SJCRH30 (cell line): ENCODE measurements around the gene KLF6. TPM values are rescaled to one million over a fixed set of nuclear protein-coding genes. Genes with fewer than 3 reads are reported as not detected.

Experiments
- DNase-seq, 2 experiments: peaks; one replicate each; pipeline ENCODE4 v3.0.0-alpha.2; 2015 to 2020
- H3K27ac ChIP-seq: fragments of 250-450 bp; sonication (Bioruptor Pico); 2 replicates; pipeline ENCODE4 v1.5.1; 2020; ENCODE audit warnings: mild to moderate bottlenecking, moderate library complexity
- H3K27me3 ChIP-seq: fragments of 250-450 bp; sonication (Bioruptor Pico); 2 replicates; pipeline ENCODE4 v1.5.1; 2020; ENCODE audit warnings: mild to moderate bottlenecking, moderate library complexity
- H3K36me3 ChIP-seq: fragments of 250-450 bp; sonication (Bioruptor Pico); 2 replicates; pipeline ENCODE4 v1.5.1; 2020; ENCODE audit warnings: mild to moderate bottlenecking, moderate library complexity
- H3K4me1 ChIP-seq: fragments of 250-450 bp; sonication (Bioruptor Pico); 2 replicates; pipeline ENCODE4 v1.5.1; 2020; ENCODE audit warnings: mild to moderate bottlenecking, moderate library complexity
- H3K4me3 ChIP-seq: fragments of 250-450 bp; sonication (Bioruptor Pico); 2 replicates; pipeline ENCODE4 v1.5.1; 2020; ENCODE audit warnings: mild to moderate bottlenecking, moderate library complexity
- H3K9me3 ChIP-seq: fragments of 250-450 bp; sonication (Bioruptor Pico); replicated peaks from 2 replicates; pipeline ENCODE4 v1.5.1; 2020; ENCODE audit warnings: mild to moderate bottlenecking, moderate library complexity
- total RNA-seq: library from RNA; depleted of rRNA; stranded (reverse); fragments of >200 nt; shearing (Covaris generic); gene quantifications from 2 replicates; pipeline ENCODE4 v1.2.3, GENCODE V29; 2014

The KLF6 gene
- total RNA-seq, 1 experiment from 2014 or later: 8.1 TPM

DNA sequence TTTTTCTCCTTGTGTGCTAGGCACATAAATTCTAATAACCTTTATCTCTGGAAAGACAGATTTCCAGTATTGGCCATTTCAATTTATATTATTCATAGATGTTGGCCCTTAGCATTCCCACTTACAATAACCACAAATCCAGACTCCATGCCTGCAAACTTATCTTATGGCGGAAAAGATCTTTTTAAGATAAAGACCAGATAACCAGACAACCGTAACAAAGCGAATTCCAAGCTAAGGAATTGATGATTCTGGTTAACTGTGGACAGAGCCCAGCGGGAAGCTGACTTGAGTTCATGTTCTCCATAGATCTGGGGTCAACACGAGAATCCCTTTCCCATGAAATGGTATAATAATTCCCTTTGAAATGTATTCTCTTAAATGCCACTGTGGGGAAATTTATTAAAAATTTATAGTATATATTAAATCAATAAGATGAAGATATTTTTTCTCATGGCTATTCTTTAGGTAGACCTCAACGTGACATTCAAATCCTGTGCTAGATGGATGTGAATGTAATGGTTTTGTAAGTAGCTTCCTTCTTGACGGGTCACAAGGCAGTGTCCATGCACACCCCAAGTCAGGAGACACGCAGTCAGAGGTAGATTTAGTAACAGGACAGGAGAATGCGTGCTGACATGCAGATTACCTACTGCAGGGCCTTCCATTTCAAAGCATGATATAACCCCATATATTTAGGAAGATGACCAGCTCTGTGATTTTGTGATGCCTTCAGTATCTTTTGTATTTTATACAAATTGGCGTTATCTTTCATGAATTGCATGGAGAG is 37.7 kb upstream of the KLF6 start:
- Histone ChIP-seq H3K36me3 (no peaks in the 10 kb centered on the region), H3K4me1 (peaks cover 27% of the 10 kb centered on the region), H3K27ac (peak overlapping the region; percentile 32; the same call in 1 of the 2 replicates), H3K27me3 (no peaks in the 10 kb centered on the region), H3K4me3 (no peak overlapping the region), H3K9me3 (no peaks in the 10 kb centered on the region)
- DNase-seq: peak in 1 of 2 experiments; percentile 22

DNA sequence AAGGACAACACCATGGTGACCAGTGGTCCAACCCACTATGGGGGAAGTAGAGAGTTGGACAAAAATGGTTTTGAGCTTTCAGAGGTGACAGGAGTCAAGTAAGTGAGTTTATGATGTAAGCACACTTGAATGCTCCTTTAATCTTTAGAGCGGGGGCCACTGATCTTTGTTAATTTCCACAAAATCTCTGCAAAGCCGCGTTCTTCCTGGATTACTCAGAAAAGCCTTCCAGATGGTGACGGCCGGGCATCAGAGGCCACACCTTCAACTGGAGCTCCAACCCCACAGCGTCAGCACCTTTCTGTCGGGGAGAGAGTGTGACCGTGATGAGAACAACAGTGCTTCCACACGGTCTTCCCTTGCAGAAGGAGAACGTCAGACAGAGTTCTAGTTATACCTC is 35.2 kb upstream of the KLF6 start:
- Histone ChIP-seq H3K27me3 (no peaks in the 10 kb centered on the region), H3K4me3 (no peak overlapping the region), H3K36me3 (no peaks in the 10 kb centered on the region), H3K4me1 (peaks cover 22% of the 10 kb centered on the region), H3K27ac (no peak overlapping the region), H3K9me3 (no peaks in the 10 kb centered on the region)
- DNase-seq: no peak

DNA sequence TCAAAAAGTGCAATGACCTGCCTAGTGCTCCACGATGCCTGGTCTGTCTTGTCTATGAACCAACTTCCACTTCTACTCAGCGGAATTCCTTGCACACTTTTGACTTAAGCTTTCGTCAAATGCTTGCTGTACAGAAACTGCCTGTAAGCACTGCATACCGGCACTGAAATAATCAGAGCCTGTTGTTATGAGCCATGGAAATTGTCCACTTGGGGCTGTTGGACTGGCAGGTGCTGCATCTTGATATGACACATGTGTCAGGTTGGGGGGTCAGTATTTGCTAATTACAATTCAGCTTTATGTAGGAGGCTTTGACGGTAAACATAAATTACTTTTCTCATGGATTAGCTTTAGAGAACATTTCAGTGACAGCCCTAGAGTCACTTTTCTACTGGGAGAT is 32.0 kb upstream of the KLF6 start:
- no peak overlapping the region for H3K4me3 ChIP-seq
- no peak for DNase-seq
- no peaks in the 10 kb centered on the region for H3K4me1 ChIP-seq
- no peaks in the 10 kb centered on the region for H3K36me3 ChIP-seq
- no peaks in the 10 kb centered on the region for H3K27me3 ChIP-seq
- no peak overlapping the region for H3K27ac ChIP-seq
- no peaks in the 10 kb centered on the region for H3K9me3 ChIP-seq

DNA sequence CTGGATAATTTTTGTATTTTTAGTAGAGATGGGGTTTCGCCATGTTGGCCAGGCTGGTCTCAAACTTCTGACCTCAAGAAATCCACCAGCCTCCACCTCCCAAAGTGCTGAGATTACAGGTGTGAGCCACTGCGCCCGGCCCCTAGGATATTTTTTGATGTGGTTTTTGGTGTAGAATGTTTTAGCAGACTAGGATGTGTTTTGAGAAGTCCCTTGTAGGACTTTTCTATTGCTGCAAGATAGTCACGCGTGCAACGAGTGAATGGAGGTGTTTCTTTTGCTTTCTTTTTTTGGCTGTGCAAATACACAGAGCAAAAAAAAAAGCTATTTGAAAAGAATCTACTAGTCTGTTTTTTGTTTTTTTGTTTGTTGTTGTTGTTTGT is 29.8 kb upstream of the KLF6 start:
- no peaks in the 10 kb centered on the region for H3K9me3 ChIP-seq
- DNase-seq: no peak
- H3K4me1 ChIP-seq: peaks cover 9% of the 10 kb centered on the region
- H3K36me3 ChIP-seq: no peaks in the 10 kb centered on the region
- no peak overlapping the region for H3K4me3 ChIP-seq
- no peaks in the 10 kb centered on the region for H3K27me3 ChIP-seq
- no peak overlapping the region for H3K27ac ChIP-seq

DNA sequence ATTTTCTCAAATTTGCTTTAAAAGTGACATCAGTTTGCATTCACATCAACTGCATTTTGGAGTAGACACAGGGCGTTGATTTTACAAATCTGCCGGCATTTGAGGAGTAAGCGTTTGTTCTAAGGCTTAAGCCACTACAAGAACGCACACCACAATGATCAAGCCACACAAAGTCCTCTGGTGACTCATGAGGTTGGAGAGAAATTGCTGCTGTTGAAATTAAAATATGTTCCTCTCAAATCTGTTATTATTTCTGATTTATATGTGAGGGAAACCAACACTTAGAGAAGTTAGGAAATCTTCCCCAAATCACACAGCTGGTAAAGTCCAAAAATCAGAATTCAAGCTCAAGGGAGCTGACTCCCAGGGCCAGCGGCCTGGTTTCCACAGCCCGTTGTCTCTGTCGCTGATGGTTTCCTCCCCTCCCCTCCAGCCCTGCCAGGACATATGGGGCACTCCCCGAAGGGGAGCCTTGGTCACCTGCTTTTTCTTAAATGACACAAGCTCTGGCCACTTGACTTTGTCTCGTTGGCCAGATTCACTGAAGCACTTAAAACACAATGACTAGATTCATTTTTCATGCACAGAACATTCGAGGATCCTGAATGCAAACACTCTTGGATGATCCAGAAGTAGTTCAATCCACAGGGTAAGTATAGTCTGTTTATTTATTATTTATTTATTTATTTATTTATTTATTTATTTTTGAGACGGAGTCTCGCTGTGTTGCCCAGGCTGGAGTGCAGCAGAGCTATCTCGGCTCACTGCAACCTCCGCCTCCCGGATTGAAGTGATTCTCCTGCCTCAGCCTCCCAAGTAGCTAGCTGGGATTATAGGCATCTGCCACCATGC is 29.2 kb upstream of the KLF6 start:
- no peak overlapping the region for H3K27ac ChIP-seq
- H3K9me3 ChIP-seq: no peaks in the 10 kb centered on the region

DNA sequence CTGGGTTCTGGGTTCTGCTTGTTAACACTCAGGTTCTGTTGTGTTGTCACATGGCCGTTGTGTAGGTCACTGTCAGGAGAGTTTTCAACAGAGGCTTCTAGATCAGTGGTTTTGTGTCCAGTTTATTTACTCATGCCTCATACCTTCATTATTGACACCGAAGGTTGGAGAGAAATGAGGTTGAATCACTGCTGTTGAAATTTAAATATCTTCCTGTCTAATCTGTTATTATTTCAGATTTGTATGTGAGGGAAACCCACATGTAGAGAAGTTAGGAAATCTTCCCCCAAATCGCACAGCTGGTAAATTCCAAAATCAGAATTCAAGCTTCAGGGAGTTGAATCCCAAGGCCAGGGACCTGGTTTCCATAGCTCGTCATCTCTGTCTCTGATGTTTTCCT is 28.3 kb upstream of the KLF6 start:
- no peak for DNase-seq
- Histone ChIP-seq H3K27ac (no peak overlapping the region), H3K27me3 (no peaks in the 10 kb centered on the region), H3K9me3 (no peaks in the 10 kb centered on the region), H3K4me3 (no peak overlapping the region), H3K36me3 (no peaks in the 10 kb centered on the region), H3K4me1 (peaks cover 9% of the 10 kb centered on the region)

More for the DNA sequence above, 29.2 kb upstream of the KLF6 start:
- Histone ChIP-seq H3K27me3 (no peaks in the 10 kb centered on the region), H3K36me3 (no peaks in the 10 kb centered on the region), H3K4me1 (peaks cover 9% of the 10 kb centered on the region), H3K4me3 (no peak overlapping the region)
- DNase-seq: no peak

DNA sequence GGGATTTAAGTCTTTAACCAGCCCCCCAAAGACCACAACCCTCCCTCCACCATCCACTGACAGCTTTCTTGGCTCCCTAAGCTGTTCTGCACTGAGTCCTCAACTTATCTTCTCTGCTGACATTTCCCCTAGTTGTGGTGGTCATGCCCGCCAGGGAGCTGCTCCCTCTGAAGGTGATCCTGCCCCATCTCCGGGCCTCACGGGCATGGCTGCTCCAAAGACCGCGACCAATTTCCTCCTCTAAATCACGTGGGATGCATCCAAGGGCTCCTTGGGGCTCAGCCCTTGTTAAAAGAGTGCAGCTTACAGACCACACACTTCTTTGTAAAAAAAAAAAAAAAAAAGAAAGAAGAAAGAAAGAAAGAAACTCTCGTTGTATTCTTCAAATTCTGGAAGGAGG is 27.1 kb upstream of the KLF6 start:
- H3K4me3 ChIP-seq: no peak overlapping the region
- H3K36me3 ChIP-seq: no peaks in the 10 kb centered on the region
- H3K27ac ChIP-seq: no peak overlapping the region
- H3K4me1 ChIP-seq: peaks cover 11% of the 10 kb centered on the region
- H3K9me3 ChIP-seq: no peaks in the 10 kb centered on the region
- no peaks in the 10 kb centered on the region for H3K27me3 ChIP-seq
- no peak for DNase-seq

DNA sequence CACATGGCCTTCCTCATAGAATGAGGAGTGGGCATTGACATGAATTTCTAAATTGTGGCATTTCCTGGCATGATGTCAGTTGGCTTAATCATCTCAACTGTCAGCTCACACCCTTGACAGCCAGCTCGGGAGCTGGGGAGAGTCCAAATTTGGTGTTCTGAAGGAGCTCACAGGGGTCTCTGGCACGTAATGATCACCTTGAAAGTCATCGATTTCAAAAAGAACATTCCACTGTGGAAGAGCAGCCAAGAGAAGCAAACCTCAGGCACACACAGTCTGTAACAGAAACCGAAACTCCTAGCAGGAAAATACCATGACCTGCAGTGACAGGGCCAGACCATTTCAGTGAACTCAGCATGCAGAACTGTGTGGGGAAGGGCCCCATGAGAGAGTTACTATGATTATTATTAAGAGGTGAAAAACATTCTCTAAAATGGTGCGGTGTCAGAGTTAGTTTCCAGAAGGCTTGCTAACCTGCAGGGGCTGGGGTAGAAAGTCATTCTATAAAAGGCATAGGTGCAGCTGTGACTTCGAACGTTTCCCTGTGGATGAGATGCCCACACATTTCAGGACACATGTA is 26.4 kb upstream of the KLF6 start:
- Histone ChIP-seq H3K4me3 (no peak overlapping the region), H3K27me3 (no peaks in the 10 kb centered on the region), H3K27ac (no peak overlapping the region), H3K36me3 (no peaks in the 10 kb centered on the region), H3K4me1 (peaks cover 19% of the 10 kb centered on the region), H3K9me3 (no peaks in the 10 kb centered on the region)
- DNase-seq: no peak

DNA sequence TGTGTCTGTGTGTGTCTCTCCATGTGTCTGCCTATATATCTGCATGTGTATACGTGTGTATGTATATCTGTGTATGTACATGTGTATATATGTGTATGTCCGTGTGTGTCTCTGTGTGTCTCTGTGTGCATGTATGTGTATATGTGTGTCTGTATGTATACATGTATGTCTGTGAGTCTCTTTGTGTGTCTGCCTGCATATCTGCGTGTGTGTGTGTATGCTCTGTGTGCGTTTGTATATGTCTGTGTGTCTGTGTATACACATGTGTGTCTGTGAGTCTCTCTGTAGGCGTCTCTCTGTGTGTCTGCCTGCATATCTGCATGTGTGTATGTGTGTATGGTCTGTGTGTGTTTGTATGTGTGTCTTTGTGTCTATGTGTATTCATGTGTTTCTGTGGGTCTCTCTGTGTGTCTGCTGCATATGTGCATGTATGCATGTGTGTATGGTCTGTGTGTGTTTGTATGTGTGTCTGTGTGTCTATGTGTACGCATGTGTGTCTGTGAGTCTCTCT is 23.7 kb upstream of the KLF6 start:
- no peak for DNase-seq
- no peak overlapping the region for H3K4me3 ChIP-seq
- H3K36me3 ChIP-seq: no peaks in the 10 kb centered on the region
- peaks cover 37% of the 10 kb centered on the region for H3K4me1 ChIP-seq
- H3K27me3 ChIP-seq: no peaks in the 10 kb centered on the region
- no peaks in the 10 kb centered on the region for H3K9me3 ChIP-seq
- H3K27ac ChIP-seq: no peak overlapping the region

DNA sequence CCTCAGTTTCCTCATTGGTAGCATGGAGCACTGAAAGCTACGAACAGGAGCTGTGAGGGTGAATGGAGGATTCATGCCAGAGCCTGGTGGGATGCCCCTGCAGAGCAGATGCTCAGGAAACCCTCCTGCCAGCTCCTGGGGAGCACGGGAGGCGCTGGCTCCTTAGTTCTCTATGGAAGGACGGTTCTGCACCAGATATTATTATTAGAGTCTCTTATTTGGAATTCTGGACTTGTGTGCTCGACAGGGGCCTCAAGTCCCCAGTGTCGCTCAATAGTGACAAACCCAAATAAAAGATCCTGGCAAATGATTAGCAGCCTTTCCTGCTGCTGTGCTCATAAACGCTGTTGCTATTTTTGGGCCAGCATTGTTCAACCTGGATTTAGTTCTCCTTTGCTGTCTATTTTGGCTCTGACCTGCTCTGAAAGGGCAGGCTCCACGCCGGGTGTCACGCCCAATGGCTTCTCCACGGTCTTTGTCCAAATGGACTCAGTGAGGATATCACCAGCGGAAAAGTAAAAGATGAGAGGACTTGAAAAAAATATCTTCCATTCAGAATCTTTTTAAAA is 23.0 kb upstream of the KLF6 start:
- no peak overlapping the region for H3K4me3 ChIP-seq
- H3K27ac ChIP-seq: no peak overlapping the region
- H3K9me3 ChIP-seq: no peaks in the 10 kb centered on the region
- H3K36me3 ChIP-seq: no peaks in the 10 kb centered on the region
- H3K4me1 ChIP-seq: peaks cover 37% of the 10 kb centered on the region
- no peak for DNase-seq
- no peaks in the 10 kb centered on the region for H3K27me3 ChIP-seq

DNA sequence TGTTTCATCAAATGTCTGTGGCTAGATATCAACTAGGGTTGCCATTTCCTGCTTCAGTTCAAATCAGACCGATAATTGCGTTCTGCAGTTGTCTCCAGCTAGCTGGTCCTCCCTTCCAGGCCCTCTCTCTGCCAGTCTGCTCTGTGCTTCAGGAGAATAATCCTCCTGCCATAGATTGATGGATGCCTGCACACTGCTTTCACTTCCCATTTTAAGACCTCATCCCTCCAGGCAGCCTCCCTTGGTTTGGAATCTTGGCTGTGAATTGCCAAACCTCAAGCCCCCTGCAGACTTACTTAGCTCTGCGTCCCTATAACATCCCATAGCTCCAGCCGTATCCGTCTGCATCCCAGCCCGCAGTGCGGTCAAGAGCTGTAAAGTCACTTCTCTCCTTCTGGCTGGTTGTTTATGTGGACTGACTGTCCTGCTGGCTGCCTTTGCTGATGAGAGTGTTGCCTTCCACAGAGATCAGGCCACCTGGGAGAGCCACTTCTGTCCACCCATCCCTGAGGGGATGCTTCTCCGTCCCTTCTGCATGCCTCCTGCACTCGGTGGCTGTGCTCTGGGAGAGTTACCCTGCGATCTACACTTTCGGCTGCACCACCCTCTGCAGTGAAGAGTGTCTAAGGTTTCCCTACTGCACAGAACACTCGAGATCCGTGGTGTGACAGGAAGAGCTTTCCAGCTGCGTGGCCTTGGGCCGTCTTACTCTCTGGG is 22.4 kb upstream of the KLF6 start:
- H3K9me3 ChIP-seq: no peaks in the 10 kb centered on the region
- H3K27ac ChIP-seq: no peak overlapping the region
- H3K4me1 ChIP-seq: peaks cover 37% of the 10 kb centered on the region
- H3K36me3 ChIP-seq: no peaks in the 10 kb centered on the region
- no peak overlapping the region for H3K4me3 ChIP-seq
- no peak for DNase-seq
- no peaks in the 10 kb centered on the region for H3K27me3 ChIP-seq

DNA sequence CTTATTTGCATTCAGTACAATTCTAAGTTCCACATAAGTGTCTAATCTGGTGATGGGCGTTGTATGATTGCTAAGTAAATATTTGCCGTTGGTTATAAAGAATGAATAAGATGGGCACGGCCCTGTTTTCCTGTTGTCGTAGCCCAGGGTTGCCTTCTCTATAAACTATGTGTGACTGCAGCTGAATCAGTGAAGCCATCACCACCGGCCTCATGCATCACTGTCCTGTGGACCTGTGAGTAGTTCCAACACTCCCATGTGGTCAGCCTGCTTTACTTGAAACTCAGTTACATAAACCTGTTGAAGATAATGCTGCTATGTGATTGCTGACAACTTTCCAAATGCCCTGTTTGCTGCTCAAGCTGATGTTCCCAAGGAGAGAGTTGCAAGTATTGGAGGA is 21.6 kb upstream of the KLF6 start:
- Histone ChIP-seq H3K9me3 (no peaks in the 10 kb centered on the region), H3K4me3 (no peak overlapping the region), H3K4me1 (peaks cover 37% of the 10 kb centered on the region), H3K27me3 (no peaks in the 10 kb centered on the region), H3K27ac (peak overlapping the region; percentile 64), H3K36me3 (no peaks in the 10 kb centered on the region)
- DNase-seq: no peak

DNA sequence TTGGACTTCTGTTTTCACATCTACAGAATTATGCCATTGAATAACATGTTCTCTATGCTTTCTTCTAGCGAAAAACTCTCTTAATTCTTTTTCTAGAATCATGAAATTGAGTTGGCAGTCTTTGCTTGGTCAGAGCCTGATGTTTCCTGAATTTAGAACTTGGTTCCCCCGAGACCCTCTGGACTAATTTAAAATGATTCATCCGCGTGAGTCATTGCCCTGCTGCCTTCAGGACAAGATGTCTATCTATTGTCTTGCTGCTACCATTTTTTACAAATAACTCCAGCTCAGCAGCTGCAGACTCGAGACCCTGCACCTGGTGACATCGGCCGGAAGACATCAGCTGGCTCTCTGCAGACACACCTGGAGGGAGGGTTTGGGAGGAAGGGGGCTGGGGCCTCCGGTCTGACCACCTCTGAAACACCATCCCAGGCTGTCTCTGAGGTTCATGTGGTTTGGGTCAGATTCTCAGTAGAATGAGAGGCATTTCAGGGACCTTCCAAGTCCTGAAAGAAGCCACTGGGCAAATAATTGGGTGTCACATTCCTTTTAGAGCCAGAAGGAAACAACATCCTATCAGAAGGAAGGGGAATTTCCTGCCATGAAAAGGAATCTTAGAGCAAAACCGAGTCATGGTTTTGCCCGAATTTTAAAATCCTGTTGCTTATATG is 20.9 kb upstream of the KLF6 start:
- H3K36me3 ChIP-seq: no peaks in the 10 kb centered on the region
- DNase-seq: peak; percentile 50 to 54
- H3K27ac ChIP-seq: peak overlapping the region; percentile 64
- no peak overlapping the region for H3K4me3 ChIP-seq
- no peaks in the 10 kb centered on the region for H3K9me3 ChIP-seq
- no peaks in the 10 kb centered on the region for H3K27me3 ChIP-seq
- peaks cover 35% of the 10 kb centered on the region for H3K4me1 ChIP-seq
